Left colon (tissue), 2 donors: ENCODE data around the gene EXD1. TPM values are rescaled to one million over a fixed set of nuclear protein-coding genes. Genes with fewer than 3 reads are reported as not detected.
"Not testable (repeated sequence)": the region's sequence is repeated elsewhere in the genome, so short reads cannot be mapped to it uniquely, and the experiment has no call there.

Experiments
- ATAC-seq: fragments of 200-7000 bp; cut with Tn5 transposase; one replicate; pipeline ENCODE4 v1.9.1; 2020; ENCODE audit warnings: mild to moderate bottlenecking, moderate library complexity
- DNase-seq, 2 donors: peaks; one replicate each; pipeline ENCODE4 v3.0.0-alpha.2; 2020
- intact Hi-C, 2 donors: fragments of 100-400 bp; cut with DNase I in 1 of 2; cut with micrococcal nuclease in 1 of 2; formaldehyde crosslinking; loops; one replicate each; pipeline versions ENCODE4 v1.11.2 to v1.14.0; 2022; cut with DNase I, micrococcal nuclease
- total RNA-seq, 2 donors: library from RNA; stranded (reverse); fragmentation: NEBNext Ultra II Directional; extraction: Animal tissue kit (Norgen Biotek cat#: 25700); gene quantifications; one replicate each; pipeline ENCODE4 v1.2.1, GENCODE V29; 2021
- donor health status: DM: no; HTN: no; CAD: no.
- donor health status: DM: yes; HTN: yes; CAD: no.

Gene EXD1
- total RNA-seq, 2 donors from 2014 or later, result not detected

DNA sequence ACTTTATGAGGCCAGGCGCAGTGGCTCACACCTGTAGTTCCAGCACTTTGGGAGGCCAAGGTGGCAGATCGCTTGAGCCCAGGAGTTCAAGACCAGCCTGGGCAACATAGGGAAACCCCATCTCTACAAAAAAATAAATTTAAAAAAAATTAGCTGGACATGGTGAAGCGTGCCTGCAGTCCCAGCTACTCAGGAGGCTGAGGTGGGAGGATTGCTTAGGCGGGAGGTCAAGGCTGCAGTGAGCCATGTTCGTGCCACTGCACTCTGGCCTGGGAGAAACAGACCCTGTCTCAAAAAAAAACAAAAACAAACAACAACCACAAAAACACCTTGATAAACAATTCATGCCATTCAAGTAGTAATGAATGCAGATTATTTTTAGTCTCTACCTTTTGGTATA is 4.7 kb upstream of the EXD1 start:
- ATAC-seq, DNase-seq, intact Hi-C loops: not testable (repeated sequence)

DNA sequence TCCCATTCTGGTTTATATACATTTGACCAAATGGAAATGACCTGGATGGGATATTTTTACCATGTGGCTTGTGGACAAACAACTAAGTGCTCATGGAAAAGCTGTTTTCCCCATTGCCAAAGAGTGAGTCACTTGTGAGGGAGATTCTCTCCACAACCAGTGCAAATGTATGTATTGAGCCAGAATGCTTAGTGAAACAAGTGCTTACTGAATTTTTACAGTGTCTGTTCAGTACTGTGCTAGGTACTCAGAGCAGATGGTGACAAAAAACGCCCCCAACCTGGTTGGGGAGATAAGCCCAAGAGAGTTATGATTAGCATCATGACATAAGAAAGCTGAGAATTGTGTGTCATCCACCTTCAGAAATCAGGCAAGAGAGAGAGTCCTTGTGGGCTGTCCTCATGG is 2.8 kb upstream of the EXD1 start:
- intact Hi-C loops, result no loop called here
- DNase-seq (no peak), ATAC-seq (no peak)

DNA sequence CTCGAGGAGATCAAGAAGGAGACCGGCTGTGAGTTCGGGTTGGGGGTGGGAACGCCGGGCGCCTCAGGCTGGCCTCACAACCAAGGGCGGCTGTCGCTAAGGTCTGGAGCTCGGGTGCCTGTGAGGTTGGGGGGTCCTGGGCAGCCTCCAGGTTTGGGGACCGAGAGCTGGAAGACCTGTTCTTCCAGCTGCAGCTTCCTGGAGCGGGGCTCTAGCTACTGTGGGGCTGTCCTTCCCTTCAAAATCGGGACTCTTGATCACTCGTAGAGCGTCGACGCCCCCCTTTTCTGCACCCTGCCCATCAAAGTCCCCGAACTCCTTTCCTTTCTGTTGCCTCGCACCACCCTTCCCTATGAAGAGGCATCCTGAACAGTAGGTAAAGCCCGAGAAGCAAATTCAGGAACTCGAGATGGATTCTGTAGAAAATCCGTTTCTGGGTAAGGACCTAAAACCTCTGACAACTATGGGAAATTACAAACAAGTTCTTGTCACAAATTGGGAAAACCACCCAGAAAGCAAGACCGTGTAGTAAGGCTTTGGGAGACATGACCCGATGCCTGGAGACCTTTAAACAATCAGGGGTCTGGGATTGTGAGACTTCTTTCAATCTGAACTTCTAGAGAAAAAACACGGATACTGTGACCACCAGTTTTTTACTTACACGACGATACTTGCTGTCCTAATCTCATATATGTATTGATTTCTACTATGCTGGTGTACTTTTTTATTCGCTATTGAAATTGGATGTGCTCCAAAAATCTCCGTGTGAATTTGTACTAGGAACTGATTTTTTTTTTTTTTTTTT is 1.1 kb upstream of the EXD1 start:
- intact Hi-C loops, result no loop called here
- DNase-seq, result no peak
- peak; percentile 21 for ATAC-seq

- no peak for ATAC-seq
- intact Hi-C loops, result no loop called here
- DNase-seq, result no peak
These were observed 260 bp downstream of the EXD1 start for GRCh38 chr15:41230345-41230649.

DNA sequence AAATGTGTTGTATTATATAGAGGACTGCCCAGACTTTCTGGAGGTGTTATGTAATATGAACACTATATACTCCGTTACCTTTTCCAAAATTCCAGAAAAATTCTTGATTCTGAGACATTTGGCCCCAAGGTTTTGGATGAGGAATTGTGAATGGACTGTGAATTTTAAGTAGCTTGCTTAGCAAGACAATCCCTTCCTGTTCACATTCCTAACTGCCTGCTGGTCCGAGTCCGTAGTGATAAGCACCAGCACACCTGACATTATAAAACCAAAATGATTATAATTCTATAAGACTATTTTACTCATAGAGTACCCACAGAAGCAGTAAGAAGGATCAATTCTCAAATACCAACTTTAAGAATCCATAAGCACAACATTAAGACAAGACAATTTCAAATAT is 11.2 kb downstream of the EXD1 start:
- no peak for DNase-seq
- intact Hi-C loops, result no loop called here
- ATAC-seq, result no peak

DNA sequence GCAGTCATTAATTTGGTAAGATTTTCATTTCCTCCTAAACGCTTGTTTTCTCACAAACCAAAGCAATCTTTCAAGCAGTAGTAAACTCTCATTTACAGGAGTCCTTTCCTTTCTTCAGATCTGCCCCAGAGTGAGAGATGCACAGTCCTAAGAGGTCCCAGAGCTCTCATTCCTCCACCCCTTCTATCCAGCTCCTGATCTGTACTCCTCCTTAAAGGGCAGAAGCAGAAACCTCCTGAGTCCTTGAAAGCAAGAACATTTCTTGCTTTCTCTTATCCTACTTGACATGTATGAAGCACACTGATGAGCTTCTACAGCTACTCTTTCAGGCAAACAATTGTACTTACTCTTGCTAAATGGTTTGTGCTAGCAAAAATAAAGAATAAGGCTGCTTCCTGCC is 11.7 kb downstream of the EXD1 start:
- ATAC-seq (no peak), DNase-seq (no peak)
- intact Hi-C loops, result no loop called here

- no peak for ATAC-seq
- DNase-seq, result no peak
- intact Hi-C loops, result no loop called here
These were observed 14.8 kb downstream of the EXD1 start for GRCh38 chr15:41215708-41216107.

GRCh38 chr15:41207687-41208448 is 22.7 kb downstream of the EXD1 start:
- DNase-seq, result no peak
- ATAC-seq, result no peak
- intact Hi-C loops, result no loop called here

GRCh38 chr15:41205315-41205714 is 25.2 kb downstream of the EXD1 start:
- intact Hi-C loops, result no loop called here
- DNase-seq, result no peak
- no peak for ATAC-seq

GRCh38 chr15:41203395-41203794 is 27.2 kb downstream of the EXD1 start:
- intact Hi-C loops, result no loop called here
- DNase-seq (peak in 1 of 2 donors; percentile 8), ATAC-seq (peak; percentile 84)

DNA sequence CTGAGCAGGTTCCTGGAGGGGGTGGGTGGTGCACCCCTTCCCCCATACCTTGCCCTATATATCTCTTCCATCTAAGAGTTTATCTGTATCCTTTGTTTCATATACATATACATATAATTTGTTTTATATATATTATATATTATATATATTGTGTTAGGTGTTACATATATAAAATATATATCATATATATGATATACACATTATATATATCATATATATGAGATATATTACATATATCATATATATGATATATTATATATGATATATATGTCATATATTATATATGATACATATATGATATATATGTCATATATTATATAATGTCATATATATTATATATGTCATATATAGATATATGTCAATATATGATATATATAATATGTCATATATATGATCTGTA is 31.1 kb downstream of the EXD1 start:
- ATAC-seq, result no peak
- intact Hi-C loops, result no loop called here
- DNase-seq, result no peak

- DNase-seq (no peak), ATAC-seq (no peak)
- intact Hi-C loops, result no loop called here
These were observed 36.1 kb downstream of the EXD1 start for GRCh38 chr15:41194444-41194843.

DNA sequence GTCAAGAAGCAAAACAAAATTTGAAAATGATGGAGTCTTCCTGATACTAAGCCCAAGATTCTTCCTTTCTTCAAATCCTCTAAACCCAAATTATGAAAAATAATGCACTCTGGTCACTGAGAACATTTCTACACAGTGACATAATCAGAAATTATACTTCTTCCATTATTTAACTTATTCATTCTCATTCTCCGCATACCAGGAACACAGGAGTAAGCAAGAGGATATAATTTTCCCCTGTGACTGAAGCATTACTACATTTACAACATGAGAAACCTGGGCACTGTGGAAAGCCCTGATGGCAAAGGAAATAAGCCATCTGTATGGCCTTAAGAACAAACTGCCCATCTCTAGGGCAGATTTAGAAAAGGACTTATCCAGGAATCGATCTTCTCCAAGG is 47.0 kb downstream of the EXD1 start:
- intact Hi-C loops, result loop anchor here in 1 of 2 donors (10.0 kb wide), 1 partner anchor 279 kb away; no protein-coding TSS in a partner anchor
- ATAC-seq (no peak), DNase-seq (no peak)

- intact Hi-C loops, result loop anchor here in 1 of 2 donors (10.0 kb wide), 1 partner anchor 277 kb away; no protein-coding TSS in a partner anchor
- no peak for ATAC-seq
These were observed 48.3 kb downstream of the EXD1 start for GRCh38 chr15:41182266-41182665.

GRCh38 chr15:41180206-41180789 is 50.3 kb downstream of the EXD1 start:
- DNase-seq (no peak), ATAC-seq (no peak)
- intact Hi-C loops, result loop anchor here in 1 of 2 donors (10.0 kb wide), 1 partner anchor 275 kb away; no protein-coding TSS in a partner anchor

More at GRCh38 chr15:41182266-41182665, 48.3 kb downstream of the EXD1 start:
- no peak for DNase-seq

DNA sequence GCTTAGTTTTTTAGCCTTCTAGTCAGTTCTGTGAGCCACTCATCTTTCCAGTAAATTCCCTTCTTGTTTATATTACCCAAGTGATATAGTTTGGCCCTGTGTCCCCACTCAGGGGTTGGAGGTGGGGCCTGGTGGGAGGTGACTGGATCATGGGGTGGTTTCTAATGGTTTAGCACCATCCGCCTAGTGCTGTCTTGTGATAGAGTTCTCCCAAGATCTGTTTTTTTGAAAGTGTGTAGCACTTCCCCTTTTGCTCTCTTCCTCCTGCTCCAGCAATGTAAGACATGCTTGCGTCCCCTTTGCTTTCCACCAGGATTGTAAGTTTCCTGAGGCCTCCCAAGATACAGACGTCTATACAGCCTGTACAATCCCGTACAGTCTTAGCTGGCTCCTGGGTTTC is 60.8 kb downstream of the EXD1 start:
- DNase-seq, result no peak
- ATAC-seq, result no peak
- intact Hi-C loops, result no loop called here

DNA sequence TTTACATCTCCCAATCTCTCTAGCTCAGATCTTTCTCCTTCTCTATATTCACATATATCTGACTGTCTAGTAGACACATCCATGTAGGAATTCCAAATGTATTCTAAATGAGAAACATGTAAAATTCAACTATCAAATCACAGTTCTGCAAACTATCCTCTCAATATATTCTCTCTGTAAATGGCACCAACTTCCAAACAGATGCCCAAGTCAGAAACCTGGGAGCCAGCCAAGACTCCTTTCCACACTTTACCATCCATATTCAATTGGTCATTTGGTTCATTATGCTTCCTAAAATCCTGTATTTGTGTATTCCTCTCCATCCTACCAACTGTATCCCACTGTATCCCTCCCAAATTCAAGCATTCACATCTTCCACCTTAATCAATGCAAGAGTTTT is 61.5 kb downstream of the EXD1 start:
- ATAC-seq, result no peak
- intact Hi-C loops, result no loop called here
- DNase-seq, result no peak

GRCh38 chr15:41161736-41162135 is 68.8 kb downstream of the EXD1 start:
- intact Hi-C loops, result no loop called here
- ATAC-seq (no peak), DNase-seq (no peak)

GRCh38 chr15:41161336-41161735 is 69.2 kb downstream of the EXD1 start:
- intact Hi-C loops, result no loop called here
- DNase-seq (no peak), ATAC-seq (no peak)
